Thyroid gland (tissue), 4 donors: ENCODE measurements around the gene KLF1. TPM values are rescaled to one million over a fixed set of nuclear protein-coding genes. Genes with fewer than 3 reads are reported as not detected.

ENCODE experiments used
- DNase-seq, 2 donors: peaks; one replicate each; pipeline ENCODE4 v3.0.0-alpha.2; 2019
- H3K27ac ChIP-seq, 3 donors: fragments of 200-600 bp; sonication (generic); 1 replicate in 2 of 3; 2 replicates in 1 of 3; pipeline ENCODE4 v1.5.1; 2016 to 2019; ENCODE audit warnings: mild to moderate bottlenecking in 1 of 3, moderate library complexity in 1 of 3
- H3K27me3 ChIP-seq: fragments of 200-600 bp; sonication (generic); one replicate; pipeline ENCODE4 v1.5.1; 2019
- H3K36me3 ChIP-seq, 2 donors: fragments of 200-600 bp; sonication (generic); one replicate each; pipeline ENCODE4 v1.5.1; 2016 to 2019
- H3K4me1 ChIP-seq, 2 donors: fragments of 200-600 bp; sonication (generic); one replicate each; pipeline ENCODE4 v1.5.1; 2017 to 2019
- H3K4me3 ChIP-seq, 3 donors: fragments of 200-600 bp; sonication (generic); replicated peaks in 1 of 3; 1 replicate in 2 of 3; 2 replicates in 1 of 3; pipeline ENCODE4 v1.5.1; 2016; ENCODE audit warnings: mild to moderate bottlenecking in 1 of 3
- H3K9me3 ChIP-seq: fragments of 200-600 bp; sonication (generic); one replicate; pipeline ENCODE4 v1.5.1; 2017
- POLR2A ChIP-seq, 2 donors: fragments of 450-650 bp; IDR thresholded peaks; one replicate each; pipeline ENCODE4 v1.6.1; 2017; ENCODE audit warnings: antibody characterized with exemption in 2 of 2, mild to moderate bottlenecking in 2 of 2, moderate library complexity in 1 of 2
- WGBS, 2 donors: methylation state at CpG; one replicate each; pipeline ENCODE4 v1.1.5; 2017; 5-methylcytosine and 5-hydroxymethylcytosine counted together
- intact Hi-C: fragments of 100-400 bp; cut with DNase I; formaldehyde crosslinking; loops from one replicate; pipeline ENCODE4 v1.15.1; 2023
- total RNA-seq, 4 donors: library from RNA; depleted of rRNA; stranded (reverse); fragments of >200 nt; gene quantifications; one replicate each; pipeline ENCODE4 v1.2.3, GENCODE V29; 2016
- TF ChIP-seq, protein P1 (sequence below), 6 experiments: fragments of 200-600 bp in 3 of 6; fragments of 450-650 bp in 3 of 6; sonication (generic) in 3 of 6; IDR thresholded peaks; one replicate each; pipeline ENCODE4 v1.5.1; 2016 to 2019; ENCODE audit warnings: antibody characterized with exemption in 6 of 6, mild to moderate bottlenecking in 2 of 6, inconsistent platforms in 1 of 6, moderate library complexity in 1 of 6

The KLF1 gene
- total RNA-seq, 4 donors from 2014 or later, result not detected

DNA sequence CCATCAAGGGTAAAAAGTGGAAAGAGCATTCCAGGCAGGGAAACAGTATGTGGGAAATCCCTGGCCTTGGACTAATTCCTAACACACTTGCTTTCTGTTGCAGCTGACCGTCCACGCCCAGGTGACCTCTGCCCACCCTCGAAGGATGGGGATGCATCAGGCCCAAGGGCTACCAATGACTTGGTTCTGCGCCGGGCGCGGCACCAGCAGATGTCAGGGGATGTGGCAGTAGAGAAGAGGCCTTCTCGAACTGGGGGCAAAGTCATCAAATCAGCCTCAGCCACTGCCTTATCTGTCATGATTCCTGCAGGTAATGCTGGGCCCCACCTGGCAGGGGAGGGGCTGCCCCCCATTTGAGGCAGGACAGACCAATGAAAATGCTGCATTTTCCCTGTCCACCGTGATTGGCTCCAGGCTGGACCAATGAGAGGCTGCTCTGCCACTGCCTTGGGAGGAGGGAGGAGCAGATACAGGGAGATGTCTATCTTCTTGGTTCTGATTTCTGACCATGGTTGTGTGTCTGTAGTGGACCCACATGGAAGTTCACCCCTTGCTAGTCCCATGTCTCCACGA, 18.4 kb downstream of the KLF1 start:
- Histone ChIP-seq H3K36me3 (no peaks in the 10 kb centered on the region), H3K27ac (no peak overlapping the region), H3K4me1 (peaks cover 0 to 7% of the 10 kb centered on the region in 2 donors), H3K9me3 (no peaks in the 10 kb centered on the region), H3K27me3 (no peaks in the 10 kb centered on the region), H3K4me3 (no peak overlapping the region)
- intact Hi-C loops, result no loop called here
- whole genome bisulfite sequencing, 2 donors, result 93% methylated on average over 8 to 9 of the region's 10 CpGs
- TF ChIP-seq, protein P1, sequence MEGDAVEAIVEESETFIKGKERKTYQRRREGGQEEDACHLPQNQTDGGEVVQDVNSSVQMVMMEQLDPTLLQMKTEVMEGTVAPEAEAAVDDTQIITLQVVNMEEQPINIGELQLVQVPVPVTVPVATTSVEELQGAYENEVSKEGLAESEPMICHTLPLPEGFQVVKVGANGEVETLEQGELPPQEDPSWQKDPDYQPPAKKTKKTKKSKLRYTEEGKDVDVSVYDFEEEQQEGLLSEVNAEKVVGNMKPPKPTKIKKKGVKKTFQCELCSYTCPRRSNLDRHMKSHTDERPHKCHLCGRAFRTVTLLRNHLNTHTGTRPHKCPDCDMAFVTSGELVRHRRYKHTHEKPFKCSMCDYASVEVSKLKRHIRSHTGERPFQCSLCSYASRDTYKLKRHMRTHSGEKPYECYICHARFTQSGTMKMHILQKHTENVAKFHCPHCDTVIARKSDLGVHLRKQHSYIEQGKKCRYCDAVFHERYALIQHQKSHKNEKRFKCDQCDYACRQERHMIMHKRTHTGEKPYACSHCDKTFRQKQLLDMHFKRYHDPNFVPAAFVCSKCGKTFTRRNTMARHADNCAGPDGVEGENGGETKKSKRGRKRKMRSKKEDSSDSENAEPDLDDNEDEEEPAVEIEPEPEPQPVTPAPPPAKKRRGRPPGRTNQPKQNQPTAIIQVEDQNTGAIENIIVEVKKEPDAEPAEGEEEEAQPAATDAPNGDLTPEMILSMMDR (IDR thresholded peaks at IDR 0.05), result no peak
- TF ChIP-seq POLR2A (IDR thresholded peaks at IDR 0.05), result no peak
- DNase-seq, result no peak

DNA sequence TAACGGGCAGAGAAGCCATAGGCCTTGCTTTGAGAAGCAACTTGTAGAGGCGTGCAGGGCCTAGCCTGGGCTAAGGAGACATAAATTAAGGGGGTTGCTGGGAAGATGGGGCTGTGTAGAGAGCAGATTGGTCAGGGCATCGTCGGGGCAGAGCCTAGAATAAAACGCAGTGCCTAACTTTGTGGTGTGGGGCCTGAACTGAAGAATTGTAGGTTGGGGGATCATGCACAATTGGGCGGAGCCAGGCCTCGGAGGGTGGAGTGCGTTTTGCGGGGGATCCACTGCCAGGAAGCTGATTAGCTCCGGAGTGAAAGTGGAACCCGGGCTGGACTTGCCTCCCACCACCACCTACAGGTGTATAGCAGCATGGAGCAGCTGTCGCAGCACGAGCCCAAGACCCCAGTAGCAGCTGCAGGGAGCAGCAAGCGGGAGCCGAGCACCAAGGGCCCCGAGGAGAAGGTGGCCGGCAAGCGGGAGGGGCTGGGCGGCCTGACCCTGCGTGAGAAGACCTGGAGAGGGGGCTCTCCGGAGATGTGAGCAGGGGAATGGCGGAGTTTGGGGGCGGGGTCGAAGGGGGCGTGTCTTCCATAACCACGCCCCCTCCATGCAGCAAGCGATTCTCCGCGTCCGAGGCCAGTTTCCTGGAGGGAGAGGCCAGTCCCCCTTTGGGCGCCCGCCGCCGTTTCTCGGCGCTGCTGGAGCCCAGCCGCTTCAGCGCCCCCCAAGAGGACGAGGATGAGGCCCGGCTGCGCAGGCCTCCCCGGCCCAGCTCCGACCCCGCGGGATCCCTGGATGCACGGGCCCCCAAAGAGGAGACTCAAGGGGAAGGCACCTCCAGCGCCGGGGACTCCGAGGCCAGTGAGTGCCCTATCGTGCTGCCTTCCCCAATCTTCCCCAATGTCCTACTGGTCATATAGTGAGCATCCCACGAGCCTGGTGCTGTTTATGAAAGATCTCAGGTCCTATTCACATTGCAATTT, 19.6 kb downstream of the KLF1 start:
- 16 to 21% methylated on average over 19 to 24 of the region's 51 CpGs for WGBS, 2 donors
- DNase-seq, result peak; percentile 49 to 53
- Histone ChIP-seq H3K36me3 (no peaks in the 10 kb centered on the region), H3K4me1 (peaks cover 0 to 7% of the 10 kb centered on the region in 2 donors), H3K9me3 (no peaks in the 10 kb centered on the region), H3K4me3 (peak overlapping the region in 1 of 3 donors; percentile 10), H3K27me3 (no peaks in the 10 kb centered on the region), H3K27ac (no peak overlapping the region)
- intact Hi-C loops, result no loop called here
- TF ChIP-seq, protein P1 (IDR thresholded peaks at IDR 0.05), result no peak
- no peak for TF ChIP-seq POLR2A (IDR thresholded peaks at IDR 0.05)

DNA sequence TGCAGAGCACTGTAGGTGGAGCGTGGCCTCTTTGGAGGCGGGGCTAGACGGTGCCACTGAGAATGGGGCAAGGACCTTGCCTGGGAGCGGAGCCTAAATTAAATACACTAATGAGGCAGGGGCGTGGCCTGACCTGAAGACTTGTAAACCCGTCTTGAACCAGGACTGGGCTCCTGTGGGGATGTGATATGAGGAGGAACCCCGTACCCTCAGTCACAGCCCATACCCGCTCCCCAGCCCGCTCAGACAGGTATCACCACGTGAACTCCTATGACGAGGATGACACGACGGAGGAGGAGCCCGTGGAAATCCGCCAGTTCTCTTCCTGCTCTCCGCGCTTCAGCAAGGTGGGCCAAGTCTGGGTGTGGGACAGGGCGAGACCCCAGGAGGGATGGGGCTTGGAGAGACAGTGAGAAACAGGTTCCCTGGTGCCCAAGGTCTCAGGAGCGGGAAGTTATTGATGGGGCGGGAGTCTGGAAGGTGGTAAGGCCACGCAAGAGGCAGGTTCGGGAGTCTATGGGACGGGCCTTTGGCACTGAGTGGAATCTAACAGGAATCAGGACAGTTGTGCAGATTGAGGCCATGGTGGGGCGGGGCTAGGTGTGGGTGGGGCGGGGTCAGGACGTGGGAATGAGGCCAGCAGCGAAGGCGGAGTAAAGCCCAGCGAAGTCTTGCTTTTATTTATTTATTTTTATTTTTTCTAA, 20.4 kb downstream of the KLF1 start:
- no peaks in the 10 kb centered on the region for H3K27me3 ChIP-seq
- H3K36me3 ChIP-seq, result no peaks in the 10 kb centered on the region
- no peak for TF ChIP-seq POLR2A (IDR thresholded peaks at IDR 0.05)
- TF ChIP-seq, protein P1 (IDR thresholded peaks at IDR 0.05), result no peak
- no peak overlapping the region for H3K4me3 ChIP-seq
- H3K9me3 ChIP-seq, result no peaks in the 10 kb centered on the region
- intact Hi-C loops, result no loop called here
- peaks cover 0 to 7% of the 10 kb centered on the region in 2 donors for H3K4me1 ChIP-seq
- 88 to 95% methylated on average over 29 of the region's 29 CpGs for WGBS, 2 donors
- no peak overlapping the region for H3K27ac ChIP-seq
- no peak for DNase-seq

DNA sequence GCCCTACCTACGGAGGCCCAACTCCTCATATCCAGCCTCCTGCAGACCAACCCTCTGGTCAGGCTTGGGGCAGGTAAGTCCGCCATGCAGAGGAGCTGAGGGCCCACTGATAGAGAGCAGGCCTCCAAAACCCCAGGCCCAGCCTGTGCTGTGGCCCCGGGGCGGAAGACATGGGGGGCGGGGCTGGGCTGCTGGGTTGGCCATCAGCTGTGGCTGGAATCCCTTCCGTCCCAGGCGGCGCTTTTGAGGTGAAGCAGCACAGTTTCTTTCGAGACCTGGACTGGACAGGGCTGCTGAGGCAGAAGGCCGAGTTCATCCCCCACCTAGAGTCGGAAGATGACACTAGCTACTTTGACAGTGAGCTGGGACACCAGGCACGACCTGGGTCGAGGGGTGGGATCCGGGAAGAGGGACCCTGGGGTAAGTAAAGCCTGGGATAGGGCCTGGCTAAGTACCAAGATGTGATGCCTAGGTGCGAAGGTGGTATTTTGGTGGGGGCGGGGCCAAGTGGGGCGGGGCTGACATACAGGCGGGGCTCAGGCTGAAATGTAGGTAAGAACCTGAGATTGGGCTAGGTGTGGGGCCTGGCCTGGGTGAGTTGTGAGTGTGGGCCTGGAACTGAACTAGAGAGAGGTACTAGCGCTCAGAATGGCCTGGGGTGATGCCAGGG, 21.1 kb downstream of the KLF1 start:
- H3K9me3 ChIP-seq, result no peaks in the 10 kb centered on the region
- 87 to 91% methylated on average over 18 of the region's 19 CpGs for WGBS, 2 donors
- H3K27me3 ChIP-seq, result no peaks in the 10 kb centered on the region
- H3K4me1 ChIP-seq, result peaks cover 0 to 7% of the 10 kb centered on the region in 2 donors
- no peak overlapping the region for H3K27ac ChIP-seq
- no peaks in the 10 kb centered on the region for H3K36me3 ChIP-seq
- DNase-seq, result no peak
- intact Hi-C loops, result no loop called here
- no peak overlapping the region for H3K4me3 ChIP-seq
- TF ChIP-seq, protein P1 (IDR thresholded peaks at IDR 0.05), result no peak
- TF ChIP-seq POLR2A (IDR thresholded peaks at IDR 0.05), result no peak
